K562 (cell line): Measurements from ENCODE around the gene OSBPL1A.

Experiments used
- BACH1 ChIP-seq: fragments of 200-800 bp; sonication (Bioruptor generic); IDR thresholded peaks from 2 replicates; pipeline ENCODE4 v1.6.1; 2016; ENCODE audit warnings: missing genetic modification characterization, missing compliant biosample characterization
- NCOR1 ChIP-seq: fragments of 450-650 bp; IDR thresholded peaks from 2 replicates; pipeline ENCODE4 v1.6.1; 2016; ENCODE audit warnings: mild to moderate bottlenecking, moderate library complexity
- TAF7 ChIP-seq: fragments of 450-650 bp; IDR thresholded peaks from 2 replicates; pipeline ENCODE4 v1.6.1; 2016; ENCODE audit warnings: missing genetic modification characterization, missing compliant biosample characterization
- ZBED1 ChIP-seq: IDR thresholded peaks from 2 replicates; pipeline ENCODE4 v1.6.1; 2014
- ZFX ChIP-seq: sonication (generic); formaldehyde crosslinking; IDR thresholded peaks from 2 replicates; pipeline ENCODE4 v1.8.0; 2022; ENCODE audit warnings: mild to moderate bottlenecking, missing genetic modification reagents, moderate library complexity
- ZNF274 ChIP-seq: IDR thresholded peaks from 2 replicates; pipeline ENCODE4 v1.6.1; 2011; ENCODE audit warnings: low read depth, mild to moderate bottlenecking, low read length, moderate library complexity, borderline replicate concordance
- TF ChIP-seq, protein P1 (sequence below): fragments of 450-650 bp; formaldehyde crosslinking; IDR thresholded peaks from 2 replicates; pipeline ENCODE4 v1.4.0; 2022; ENCODE audit warnings: missing genetic modification characterization
- TF ChIP-seq, protein P2 (sequence below), 3 experiments: IDR thresholded peaks in 2 of 3; conservative IDR thresholded peaks in 1 of 3; 2 replicates each; pipeline ENCODE4 v1.5.1; 2011 to 2012; ENCODE audit warnings: low read length in 3 of 3, mild to moderate bottlenecking in 3 of 3, control low read depth in 2 of 3, improper control_type of control experiment in 1 of 3, inconsistent platforms in 1 of 3, low read depth in 1 of 3, mixed read lengths in 1 of 3, moderate library complexity in 1 of 3; ENCODE audit not compliant: insufficient read depth in 2 of 3

DNA sequence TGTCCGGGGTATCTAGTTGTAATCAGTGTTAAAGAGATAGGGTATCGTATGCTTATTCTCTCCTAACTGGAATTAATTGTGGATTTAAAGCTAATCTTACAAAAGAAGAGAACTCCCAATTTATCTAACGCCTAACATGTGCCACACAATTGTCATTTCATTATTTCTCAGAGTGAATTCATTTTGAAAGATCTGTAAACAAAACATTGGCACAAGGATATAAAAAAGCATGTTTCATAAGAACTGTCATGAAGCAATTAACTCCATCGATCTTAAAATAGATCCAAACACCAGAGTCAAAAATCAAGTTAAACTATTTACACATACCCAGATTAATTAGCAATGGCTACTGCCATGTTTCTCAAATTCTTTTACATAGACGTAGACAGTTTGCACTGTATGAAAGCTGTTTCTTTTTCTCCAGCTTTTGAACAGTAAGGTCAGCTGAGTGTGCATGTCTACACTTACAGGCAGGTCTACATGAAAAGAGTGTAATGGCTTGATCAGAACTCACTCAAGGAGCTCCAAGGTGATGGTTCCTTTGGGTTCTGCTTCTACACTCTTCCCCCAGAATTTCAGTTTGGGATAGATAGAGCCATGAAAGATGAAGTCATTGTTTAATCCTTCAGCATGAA lies 220.0 kb downstream of the OSBPL1A start:
- TF ChIP-seq BACH1 (no peak), ZFX (no peak), NCOR1 (no peak), TAF7 (tag) (no peak), ZBED1 (no peak), ZNF274 (no peak)
- TF ChIP-seq, protein P1, sequence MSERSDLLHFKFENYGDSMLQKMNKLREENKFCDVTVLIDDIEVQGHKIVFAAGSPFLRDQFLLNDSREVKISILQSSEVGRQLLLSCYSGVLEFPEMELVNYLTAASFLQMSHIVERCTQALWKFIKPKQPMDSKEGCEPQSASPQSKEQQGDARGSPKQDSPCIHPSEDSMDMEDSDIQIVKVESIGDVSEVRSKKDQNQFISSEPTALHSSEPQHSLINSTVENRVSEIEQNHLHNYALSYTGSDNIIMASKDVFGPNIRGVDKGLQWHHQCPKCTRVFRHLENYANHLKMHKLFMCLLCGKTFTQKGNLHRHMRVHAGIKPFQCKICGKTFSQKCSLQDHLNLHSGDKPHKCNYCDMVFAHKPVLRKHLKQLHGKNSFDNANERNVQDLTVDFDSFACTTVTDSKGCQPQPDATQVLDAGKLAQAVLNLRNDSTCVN: no peak
- TF ChIP-seq, protein P2, sequence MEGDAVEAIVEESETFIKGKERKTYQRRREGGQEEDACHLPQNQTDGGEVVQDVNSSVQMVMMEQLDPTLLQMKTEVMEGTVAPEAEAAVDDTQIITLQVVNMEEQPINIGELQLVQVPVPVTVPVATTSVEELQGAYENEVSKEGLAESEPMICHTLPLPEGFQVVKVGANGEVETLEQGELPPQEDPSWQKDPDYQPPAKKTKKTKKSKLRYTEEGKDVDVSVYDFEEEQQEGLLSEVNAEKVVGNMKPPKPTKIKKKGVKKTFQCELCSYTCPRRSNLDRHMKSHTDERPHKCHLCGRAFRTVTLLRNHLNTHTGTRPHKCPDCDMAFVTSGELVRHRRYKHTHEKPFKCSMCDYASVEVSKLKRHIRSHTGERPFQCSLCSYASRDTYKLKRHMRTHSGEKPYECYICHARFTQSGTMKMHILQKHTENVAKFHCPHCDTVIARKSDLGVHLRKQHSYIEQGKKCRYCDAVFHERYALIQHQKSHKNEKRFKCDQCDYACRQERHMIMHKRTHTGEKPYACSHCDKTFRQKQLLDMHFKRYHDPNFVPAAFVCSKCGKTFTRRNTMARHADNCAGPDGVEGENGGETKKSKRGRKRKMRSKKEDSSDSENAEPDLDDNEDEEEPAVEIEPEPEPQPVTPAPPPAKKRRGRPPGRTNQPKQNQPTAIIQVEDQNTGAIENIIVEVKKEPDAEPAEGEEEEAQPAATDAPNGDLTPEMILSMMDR (IDR thresholded peaks at IDR 0.05 in 2 of 3, conservative IDR thresholded peaks at IDR 0.05 in 1 of 3; ENCODE audit: insufficient read depth in 2 of 3, low read depth in 1 of 3, low read length in 3 of 3): no peak
